H1 (cell line): ENCODE results near the gene ARPC4. TPM values are rescaled to one million over a fixed set of nuclear protein-coding genes. Genes with fewer than 3 reads are reported as not detected.

Source experiments
- ASH2L ChIP-seq: fragments of 200-600, 300-600 bp; sonication (generic); IDR thresholded peaks from one replicate; pipeline ENCODE4 v1.7.1; 2017; ENCODE audit warnings: low read length
- BRCA1 ChIP-seq: IDR thresholded peaks from 2 replicates; pipeline ENCODE4 v1.6.1; 2012; ENCODE audit warnings: low read depth, low read length, improper control_type of control experiment
- JUN ChIP-seq: IDR thresholded peaks from 2 replicates; pipeline ENCODE4 v1.6.1; 2011; ENCODE audit warnings: low read depth, mild to moderate bottlenecking, improper control_type of control experiment, low read length
- KDM5A ChIP-seq: fragments of 200-600 bp; IDR thresholded peaks from 2 replicates; pipeline ENCODE4 v1.7.1; 2012; ENCODE audit warnings: mild to moderate bottlenecking, low read length, inconsistent platforms, mixed read lengths
- POU5F1 ChIP-seq: IDR thresholded peaks from 2 replicates; pipeline ENCODE4 v1.6.1; 2011; ENCODE audit warnings: low read depth, mild to moderate bottlenecking, low read length, moderate library complexity
- SAP30 ChIP-seq: fragments of 300-600 bp; sonication (generic); IDR thresholded peaks from 2 replicates; pipeline ENCODE4 v1.7.1; 2012; ENCODE audit warnings: low read length, moderate library complexity, mild to moderate bottlenecking, inconsistent platforms; ENCODE audit not compliant: insufficient read depth, insufficient replicate concordance
- SP1 ChIP-seq: IDR thresholded peaks from 2 replicates; pipeline ENCODE4 v1.6.1; 2011; ENCODE audit warnings: low read depth, low read length
- polyA plus RNA-seq, 7 experiments: library from polyadenylated mRNA; depleted of rRNA in 3 of 7; stranded (reverse) in 5 of 7; unstranded in 2 of 7; fragments of >200 nt in 5 of 7; fragments of 200-250 nt in 2 of 7; gene quantifications; 1 replicate in 5 of 7; 2 replicates in 1 of 7; 4 replicates in 1 of 7; pipeline versions ENCODE4 v1.2.1 to v1.2.3, GENCODE V29; 2011 to 2013; ENCODE audit warnings: missing spikeins in 2 of 7, mixed read lengths in 2 of 7
- total RNA-seq: library from RNA; stranded (reverse); fragmentation: NEBNext Ultra II Directional; extraction: Animal tissue kit (Norgen Biotek cat#: 25700); gene quantifications from 2 replicates; pipeline ENCODE4 v1.2.1, GENCODE V29; 2021
- TF ChIP-seq, protein P1 (sequence below): IDR thresholded peaks from 2 replicates; pipeline ENCODE4 v1.6.1; 2011; ENCODE audit warnings: low read length, improper control_type of control experiment

ARPC4 gene
- total and polyA plus RNA-seq, 2 of the 8 experiments (the other 6 are each of a cell fraction or from before 2014, with no cell fraction given): 138 to 154 TPM

DNA sequence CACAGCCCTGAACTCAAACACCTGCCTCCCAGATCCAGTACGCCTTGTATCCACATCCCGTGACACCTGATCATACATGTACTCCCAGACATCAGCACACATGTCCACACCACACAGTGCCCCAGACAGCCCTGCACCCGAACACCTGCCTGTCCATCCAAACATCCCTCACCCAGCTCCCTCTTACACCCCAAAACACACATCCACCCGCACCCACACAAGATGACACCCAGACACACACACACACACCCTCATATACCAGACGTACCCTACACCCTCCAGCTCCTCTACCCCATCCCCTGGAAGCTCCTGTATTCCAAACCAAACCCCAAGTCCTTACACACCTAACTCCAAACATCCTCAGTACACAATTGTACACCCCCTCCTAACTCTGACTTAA, 23.9 kb upstream of the ARPC4 start (continued):
- no peak for TF ChIP-seq KDM5A
- no peak for TF ChIP-seq BRCA1
- TF ChIP-seq SAP30: no peak
- no peak for TF ChIP-seq JUN
- TF ChIP-seq, protein P1, sequence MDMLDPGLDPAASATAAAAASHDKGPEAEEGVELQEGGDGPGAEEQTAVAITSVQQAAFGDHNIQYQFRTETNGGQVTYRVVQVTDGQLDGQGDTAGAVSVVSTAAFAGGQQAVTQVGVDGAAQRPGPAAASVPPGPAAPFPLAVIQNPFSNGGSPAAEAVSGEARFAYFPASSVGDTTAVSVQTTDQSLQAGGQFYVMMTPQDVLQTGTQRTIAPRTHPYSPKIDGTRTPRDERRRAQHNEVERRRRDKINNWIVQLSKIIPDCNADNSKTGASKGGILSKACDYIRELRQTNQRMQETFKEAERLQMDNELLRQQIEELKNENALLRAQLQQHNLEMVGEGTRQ: no peak
- TF ChIP-seq SP1: no peak
- TF ChIP-seq POU5F1: no peak
- no peak for TF ChIP-seq ASH2L
